ENCODE data around the gene GCK. TPM values are rescaled to one million over a fixed set of nuclear protein-coding genes. Genes with fewer than 3 reads are reported as not detected.

The GCK gene
- total and polyA plus RNA-seq, 2 of the 13 experiments (the other 11 are each of a cell fraction or from before 2014, with no cell fraction given), result not detected

GRCh38 chr7:44144426-44144967 lies 44.7 kb downstream of the GCK start (continued):
- TF ChIP-seq, protein P1, sequence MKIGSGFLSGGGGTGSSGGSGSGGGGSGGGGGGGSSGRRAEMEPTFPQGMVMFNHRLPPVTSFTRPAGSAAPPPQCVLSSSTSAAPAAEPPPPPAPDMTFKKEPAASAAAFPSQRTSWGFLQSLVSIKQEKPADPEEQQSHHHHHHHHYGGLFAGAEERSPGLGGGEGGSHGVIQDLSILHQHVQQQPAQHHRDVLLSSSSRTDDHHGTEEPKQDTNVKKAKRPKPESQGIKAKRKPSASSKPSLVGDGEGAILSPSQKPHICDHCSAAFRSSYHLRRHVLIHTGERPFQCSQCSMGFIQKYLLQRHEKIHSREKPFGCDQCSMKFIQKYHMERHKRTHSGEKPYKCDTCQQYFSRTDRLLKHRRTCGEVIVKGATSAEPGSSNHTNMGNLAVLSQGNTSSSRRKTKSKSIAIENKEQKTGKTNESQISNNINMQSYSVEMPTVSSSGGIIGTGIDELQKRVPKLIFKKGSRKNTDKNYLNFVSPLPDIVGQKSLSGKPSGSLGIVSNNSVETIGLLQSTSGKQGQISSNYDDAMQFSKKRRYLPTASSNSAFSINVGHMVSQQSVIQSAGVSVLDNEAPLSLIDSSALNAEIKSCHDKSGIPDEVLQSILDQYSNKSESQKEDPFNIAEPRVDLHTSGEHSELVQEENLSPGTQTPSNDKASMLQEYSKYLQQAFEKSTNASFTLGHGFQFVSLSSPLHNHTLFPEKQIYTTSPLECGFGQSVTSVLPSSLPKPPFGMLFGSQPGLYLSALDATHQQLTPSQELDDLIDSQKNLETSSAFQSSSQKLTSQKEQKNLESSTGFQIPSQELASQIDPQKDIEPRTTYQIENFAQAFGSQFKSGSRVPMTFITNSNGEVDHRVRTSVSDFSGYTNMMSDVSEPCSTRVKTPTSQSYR (CRISPR knock-in tag; IDR thresholded peaks at IDR 0.05; ENCODE audit: borderline replicate concordance), result no peak

GRCh38 chr7:44143646-44144250 lies 45.5 kb downstream of the GCK start:
- ChIA-PET POLR2A (no interaction called here), CTCF (ENCODE audit: low intra/inter-chr PET ratio, low total read pairs) (no interaction called here)
- Histone ChIP-seq H3K9ac (ENCODE audit: insufficient read depth, low read depth, low read length) (no peak overlapping the region), H3K36me3 (replicated peaks in 1 of 2; ENCODE audit: control insufficient read depth in 1 of 2, insufficient read depth in 2 of 2, low read length in 2 of 2) (no peaks in the 10 kb centered on the region), H3K9me3 (ENCODE audit: low read length) (no peaks in the 10 kb centered on the region), H3K79me2 (ENCODE audit: insufficient read depth, low read length) (no peaks in the 10 kb centered on the region), H4K20me1 (ENCODE audit: insufficient read depth, low read length) (no peaks in the 10 kb centered on the region), H3K4me1 (ENCODE audit: insufficient read depth, low read length) (no peaks in the 10 kb centered on the region), H3K4me2 (ENCODE audit: low read depth, low read length) (no peak overlapping the region), H3K27ac (ENCODE audit: extremely low read length, insufficient read depth, low read length) (no peak overlapping the region), H3K27me3 (ENCODE audit: control insufficient read depth in 1 of 2, insufficient read depth in 2 of 2, low read length in 2 of 2) (peaks cover 0 to 16% of the 10 kb centered on the region in 2 experiments; a peak in 2 of 5 replicates), H2AFZ (ENCODE audit: low read length) (no peak overlapping the region), H3K4me3 (replicated peaks in 1 of 3; ENCODE audit: insufficient read depth in 1 of 3, low read depth in 2 of 3, low read length in 3 of 3) (no peak overlapping the region)
- in situ Hi-C loops (cut with HindIII; ENCODE audit: extremely low pct_ligation_motif_present, low pct_unique_long_range_greater_than_20kb), result no loop called here
- no peak for ATAC-seq
- 35% methylated on average over 6 of the region's 6 CpGs for whole genome bisulfite sequencing (ENCODE audit: low lambda C conversion rate)
- intact Hi-C loops (cut with micrococcal nuclease; ENCODE audit: unreplicated experiment), result no loop called here
- DNase-seq (ENCODE audit: low spot score), result no peak
- FAIRE-seq, result no peak
- BruUV-seq (replicated peaks), result no TSS peak
- TF ChIP-seq, protein P2, sequence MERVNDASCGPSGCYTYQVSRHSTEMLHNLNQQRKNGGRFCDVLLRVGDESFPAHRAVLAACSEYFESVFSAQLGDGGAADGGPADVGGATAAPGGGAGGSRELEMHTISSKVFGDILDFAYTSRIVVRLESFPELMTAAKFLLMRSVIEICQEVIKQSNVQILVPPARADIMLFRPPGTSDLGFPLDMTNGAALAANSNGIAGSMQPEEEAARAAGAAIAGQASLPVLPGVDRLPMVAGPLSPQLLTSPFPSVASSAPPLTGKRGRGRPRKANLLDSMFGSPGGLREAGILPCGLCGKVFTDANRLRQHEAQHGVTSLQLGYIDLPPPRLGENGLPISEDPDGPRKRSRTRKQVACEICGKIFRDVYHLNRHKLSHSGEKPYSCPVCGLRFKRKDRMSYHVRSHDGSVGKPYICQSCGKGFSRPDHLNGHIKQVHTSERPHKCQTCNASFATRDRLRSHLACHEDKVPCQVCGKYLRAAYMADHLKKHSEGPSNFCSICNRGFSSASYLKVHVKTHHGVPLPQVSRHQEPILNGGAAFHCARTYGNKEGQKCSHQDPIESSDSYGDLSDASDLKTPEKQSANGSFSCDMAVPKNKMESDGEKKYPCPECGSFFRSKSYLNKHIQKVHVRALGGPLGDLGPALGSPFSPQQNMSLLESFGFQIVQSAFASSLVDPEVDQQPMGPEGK (CRISPR knock-in tag; IDR thresholded peaks at IDR 0.05), result no peak
- TF ChIP-seq ATF5 (CRISPR knock-in tag; IDR thresholded peaks at IDR 0.05; ENCODE audit: low read depth) (no peak), ZNF724P (CRISPR knock-in tag; IDR thresholded peaks at IDR 0.05; ENCODE audit: borderline replicate concordance) (no peak), ZNF275 (CRISPR knock-in tag; IDR thresholded peaks at IDR 0.05; ENCODE audit: borderline replicate concordance) (no peak), NAIF1 (CRISPR knock-in tag; IDR thresholded peaks at IDR 0.05; ENCODE audit: borderline replicate concordance) (no peak), ZEB1 (IDR thresholded peaks at IDR 0.05; ENCODE audit: insufficient replicate concordance, low read depth) (no peak), PAWR (CRISPR knock-in tag; IDR thresholded peaks at IDR 0.05; ENCODE audit: borderline replicate concordance) (no peak), ZBTB4 (CRISPR knock-in tag; IDR thresholded peaks at IDR 0.05; ENCODE audit: borderline replicate concordance) (no peak)

Data from HepG2 (cell line).